ENCODE results near the gene MMP3.

Gene MMP3

DNA sequence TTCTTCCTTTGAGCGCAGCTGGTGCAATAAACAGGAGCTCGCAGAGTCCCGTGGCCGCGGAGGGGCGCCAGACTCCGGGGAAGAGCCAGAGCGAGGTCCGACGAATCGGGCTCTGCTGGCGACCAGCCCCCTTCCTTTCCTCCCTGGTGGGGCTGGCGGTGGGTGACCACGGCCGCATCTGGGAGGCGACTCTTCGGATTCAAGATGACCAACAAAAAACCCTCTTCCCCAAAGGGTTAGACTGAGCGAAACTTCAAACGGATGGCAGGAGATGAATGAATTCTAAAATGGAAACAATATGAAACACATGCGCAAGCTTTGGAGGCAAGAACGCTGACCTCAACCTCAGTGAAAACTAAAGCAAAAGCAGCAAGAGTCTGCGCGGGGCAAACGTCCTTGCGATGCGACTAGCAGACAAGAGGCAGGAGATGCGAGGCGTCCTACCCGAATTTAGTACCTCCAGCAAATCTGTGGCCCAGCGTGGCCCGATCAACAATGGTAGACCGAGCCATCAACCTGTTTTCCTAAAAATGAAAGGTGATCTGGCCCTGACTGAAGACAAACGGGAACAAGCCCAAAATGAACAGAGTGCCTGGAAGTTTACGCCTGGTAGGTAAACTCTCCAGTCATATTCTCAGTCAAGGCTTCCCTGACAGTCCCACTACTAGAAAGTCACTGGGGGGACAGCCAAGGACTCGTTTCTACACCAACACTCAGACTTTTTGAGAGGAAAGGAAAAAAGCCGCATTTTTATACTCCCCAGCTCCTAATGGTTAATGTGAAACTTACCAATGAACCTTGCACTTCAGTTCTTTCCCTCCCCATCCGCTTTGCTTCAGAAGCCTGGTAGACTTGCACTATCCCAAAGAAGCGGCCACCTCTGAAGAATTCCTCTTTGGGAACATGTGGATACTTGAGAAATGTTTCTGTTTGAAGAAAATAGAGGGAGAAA, 11.6 kb downstream of the MMP3 start:
- no peak for DNase-seq

DNA sequence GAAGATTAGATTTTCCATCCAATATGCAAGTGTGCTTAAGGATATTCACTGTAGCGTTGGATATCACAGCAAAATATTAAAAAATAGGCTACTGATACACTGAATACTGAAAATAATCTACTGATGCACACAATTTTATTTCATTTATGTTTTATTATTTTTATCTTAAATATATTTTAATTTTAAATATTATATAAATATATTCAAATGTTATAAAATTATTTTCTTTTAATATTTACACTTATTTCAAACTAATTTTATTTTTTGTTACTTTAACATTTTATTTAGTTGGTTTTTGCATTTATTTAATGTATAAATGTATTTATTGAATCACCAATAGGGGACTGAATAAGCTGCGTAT, 12.3 kb downstream of the MMP3 start:
- DNase-seq, result no peak

DNA sequence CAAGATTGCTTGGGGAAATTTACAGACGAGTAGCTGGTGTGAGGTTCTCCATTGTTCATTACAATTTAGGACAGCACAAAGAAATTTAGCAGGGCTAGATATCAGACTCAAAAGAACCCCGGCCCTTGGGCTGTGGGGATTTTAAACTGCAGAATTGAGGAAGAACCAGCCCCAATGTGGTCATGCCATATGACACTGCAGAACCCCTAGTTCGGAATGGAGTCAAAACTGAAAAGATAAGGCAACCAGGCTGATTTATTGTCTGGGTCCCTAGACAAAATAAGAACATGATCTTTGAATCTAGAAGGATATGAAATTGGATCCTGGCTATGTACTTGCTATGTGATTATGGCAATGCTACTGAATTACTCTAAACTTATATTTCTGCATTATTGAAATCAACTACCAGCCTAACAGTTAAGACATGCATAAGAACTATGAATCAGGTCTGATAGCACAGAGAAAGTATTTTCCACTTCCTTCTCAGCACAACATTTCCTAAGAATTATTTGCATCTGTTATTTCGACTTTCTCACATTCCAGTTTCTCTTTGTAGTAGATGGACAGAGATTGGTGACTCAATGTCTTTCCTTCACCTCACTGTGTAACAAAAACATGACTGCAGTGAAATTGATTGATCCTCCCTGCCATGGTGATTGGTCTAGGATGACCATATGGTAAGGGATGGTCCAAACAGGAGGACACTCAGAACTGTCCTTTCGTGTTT, 13.2 kb downstream of the MMP3 start:
- DNase-seq, result no peak

DNA sequence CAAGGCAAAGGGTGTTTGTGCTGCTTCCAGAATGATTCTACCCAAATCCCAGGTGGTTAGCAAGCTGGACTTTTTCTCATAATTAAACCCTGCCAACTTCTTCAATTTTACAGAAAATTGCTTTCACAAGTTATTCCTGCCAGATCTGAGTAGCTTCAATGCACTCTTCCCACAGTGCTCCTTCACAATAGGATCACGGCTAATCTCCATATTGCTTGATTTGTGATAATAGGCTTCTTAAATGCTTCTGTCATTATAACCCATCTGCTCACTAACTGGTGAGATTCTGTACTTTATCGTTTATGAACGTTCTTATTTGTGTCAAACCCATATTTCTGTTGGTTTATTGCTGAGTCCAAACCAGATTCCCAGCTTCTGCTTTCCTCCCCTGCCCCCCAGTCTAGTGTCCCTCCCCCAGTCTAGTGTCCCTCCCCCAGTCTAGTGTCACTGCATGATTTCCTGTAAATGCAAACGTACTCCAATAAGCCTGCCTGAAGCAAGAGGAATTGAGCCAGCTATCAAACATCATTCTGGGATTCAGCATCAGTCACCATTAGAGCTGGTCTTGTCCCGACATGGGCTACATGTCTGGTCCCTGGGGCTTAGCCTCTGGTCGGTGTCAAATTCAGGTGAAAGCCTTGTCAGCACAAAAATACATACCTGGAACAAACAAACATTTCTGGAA, 14.0 kb downstream of the MMP3 start:
- no peak for DNase-seq

DNA sequence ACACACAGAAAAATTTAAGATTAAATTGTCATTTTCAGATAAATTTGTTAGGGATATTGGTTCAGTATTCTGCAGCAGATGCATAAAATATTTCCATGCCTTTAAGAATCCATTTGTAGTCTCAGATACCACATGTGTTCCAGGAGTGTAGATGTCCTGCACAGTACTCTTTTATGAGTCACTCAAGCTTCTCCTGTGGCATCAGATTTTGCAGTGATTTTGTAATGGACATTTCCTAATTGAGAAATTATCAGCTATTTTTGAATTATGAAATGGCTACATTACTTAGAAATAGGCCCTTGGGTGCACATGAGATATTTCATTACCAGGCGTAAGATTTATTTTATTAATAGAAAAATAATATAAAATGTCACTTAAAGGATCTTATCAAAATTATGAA, 18.9 kb downstream of the MMP3 start:
- no peak for DNase-seq

DNA sequence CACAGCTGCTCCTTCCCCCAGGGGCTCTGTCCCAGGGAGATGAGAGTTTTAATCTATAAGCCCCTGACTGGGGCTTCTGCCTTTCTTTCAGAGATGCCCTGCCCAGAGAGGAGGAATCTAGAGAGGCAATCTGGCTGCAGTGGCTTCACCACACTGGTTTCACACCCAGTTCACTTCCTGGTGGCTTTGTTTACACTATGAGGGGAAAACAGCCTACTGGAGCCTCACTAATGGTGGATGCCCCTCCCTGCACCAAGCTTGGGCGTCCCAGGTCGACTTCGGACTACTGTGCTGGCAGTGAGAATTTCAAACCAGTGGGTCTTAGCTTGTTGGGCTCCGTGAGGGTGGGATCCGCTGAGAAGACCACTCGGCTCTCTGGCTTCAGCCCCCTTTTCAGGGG, 23.9 kb downstream of the MMP3 start:
- no peak for DNase-seq

DNA sequence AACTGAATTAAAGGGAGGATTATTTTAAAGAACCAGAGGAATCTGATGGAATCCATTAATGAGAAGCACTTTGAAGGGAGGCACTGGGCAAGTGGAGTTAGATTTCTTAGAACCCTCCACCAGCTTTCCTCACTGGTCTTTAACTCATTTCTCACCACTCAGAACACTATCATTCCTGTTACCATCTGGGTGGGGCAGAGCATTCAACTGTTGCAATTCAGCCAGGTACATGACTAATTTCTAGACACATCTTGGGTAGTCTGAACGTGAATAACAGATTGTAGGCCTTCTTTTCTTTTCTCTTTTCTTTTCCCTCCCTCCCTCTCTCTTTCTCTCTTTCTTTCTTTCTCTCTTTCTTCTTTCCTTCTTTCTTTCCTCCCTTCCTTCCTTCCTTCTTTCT, 29.9 kb downstream of the MMP3 start:
- DNase-seq, result no peak

DNA sequence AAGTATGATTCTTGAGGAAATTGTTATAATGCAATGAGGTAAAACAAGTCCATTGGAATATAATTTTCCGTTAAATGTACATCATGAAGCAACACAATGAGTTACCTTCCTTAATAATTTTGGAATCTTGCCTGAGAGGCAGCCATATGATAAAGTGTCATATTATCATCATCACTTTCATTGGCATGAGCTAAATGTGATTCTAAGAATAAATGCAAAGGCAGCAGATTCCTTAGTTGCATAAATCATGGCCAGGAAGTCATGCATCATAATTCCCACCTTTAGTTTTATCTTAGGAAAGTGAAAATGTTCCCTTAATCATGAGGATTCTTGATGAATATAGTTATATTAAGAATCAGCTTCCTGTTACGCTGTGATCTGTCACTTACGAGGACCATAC, 31.2 kb downstream of the MMP3 start:
- no peak for DNase-seq

DNA sequence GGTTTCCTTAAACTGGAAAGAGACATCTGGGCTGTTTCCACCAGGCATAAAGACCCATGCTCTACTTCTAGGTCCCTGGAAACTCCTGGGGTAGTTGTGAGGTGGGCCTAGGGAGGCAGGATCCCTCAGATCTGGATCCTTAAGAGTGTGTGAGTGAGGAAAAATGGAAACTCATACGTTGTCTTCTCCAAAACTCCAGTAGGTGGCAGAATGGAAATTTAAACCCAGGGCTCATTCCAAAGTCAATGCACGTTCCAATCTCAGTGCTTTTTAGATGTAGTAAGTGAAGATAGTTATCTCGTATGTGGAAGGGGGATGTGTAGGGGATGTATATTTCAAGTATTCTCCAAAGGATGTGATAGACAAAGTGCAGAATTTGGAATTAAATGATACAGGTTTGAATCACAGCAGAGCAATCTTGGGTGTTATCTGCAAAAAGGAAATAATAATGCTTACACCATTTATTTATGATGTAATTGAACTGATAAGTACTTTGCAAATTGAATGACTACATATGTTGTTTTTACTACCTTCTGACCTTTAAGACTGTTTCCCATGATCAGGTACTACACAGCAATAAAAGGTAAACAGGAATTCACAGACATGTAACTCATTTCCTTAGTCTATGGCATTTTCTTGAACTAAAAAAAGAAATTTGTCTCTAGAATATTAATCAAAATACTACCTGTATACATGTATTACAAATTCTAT, 32.3 kb downstream of the MMP3 start:
- no peak for DNase-seq

DNA sequence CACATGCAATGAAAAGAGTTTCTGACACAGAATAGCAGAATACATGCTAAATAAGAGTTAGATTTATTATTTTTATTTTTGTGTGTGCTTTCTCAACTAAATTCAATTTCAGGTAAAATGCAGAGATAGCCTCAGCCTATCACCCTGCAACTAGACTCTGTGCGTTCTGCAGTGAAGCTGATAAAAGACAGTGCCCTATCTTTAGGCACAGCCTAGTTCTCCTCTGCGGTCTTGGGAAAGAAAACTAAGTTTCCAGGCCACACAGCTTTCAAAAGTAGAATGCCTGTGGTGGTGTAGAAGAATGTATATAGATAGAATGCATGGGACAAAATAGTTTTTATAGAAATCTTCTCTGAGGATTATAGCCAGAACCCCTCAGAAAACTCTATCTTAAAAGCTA, 33.4 kb downstream of the MMP3 start:
- no peak for DNase-seq

DNA sequence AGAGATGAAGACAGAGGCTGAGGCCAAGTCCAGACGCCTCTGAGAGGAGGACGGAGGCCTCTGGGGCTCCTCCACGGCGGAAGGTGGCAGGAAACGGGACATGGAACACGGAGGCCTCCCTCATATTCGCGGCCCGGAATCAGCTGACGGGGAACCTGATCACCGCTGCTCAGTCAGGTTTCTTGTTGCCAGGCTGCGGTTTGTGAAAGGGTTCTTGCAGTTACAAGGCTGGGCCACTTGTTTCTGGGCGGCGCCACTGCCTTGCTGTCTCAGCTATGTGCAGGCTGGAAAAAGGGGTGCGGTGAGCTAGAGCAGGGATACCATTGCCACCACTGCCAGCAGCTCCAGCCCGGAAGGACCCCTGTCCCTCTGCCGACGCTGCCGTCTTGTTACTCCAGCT, 35.5 kb downstream of the MMP3 start:
- DNase-seq, result no peak

DNA sequence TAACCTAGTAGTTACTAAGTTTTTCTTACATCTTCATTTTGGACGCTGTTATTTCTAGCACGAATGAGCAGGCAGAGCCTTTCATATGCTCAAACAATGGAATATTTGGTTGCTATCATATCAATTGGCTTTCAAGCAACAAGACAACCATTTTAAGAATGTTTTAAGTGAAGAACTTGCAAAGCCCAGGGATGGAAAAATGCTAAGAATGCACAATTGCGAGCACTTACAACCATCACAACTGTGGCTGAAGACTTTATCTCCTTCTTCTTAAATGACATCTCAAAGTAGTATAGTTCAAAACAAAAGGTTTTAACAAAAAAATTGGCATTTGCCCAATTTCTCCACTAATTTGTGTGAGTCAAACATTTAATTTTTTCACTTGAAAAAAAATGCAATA, 37.1 kb downstream of the MMP3 start:
- DNase-seq, result no peak

DNA sequence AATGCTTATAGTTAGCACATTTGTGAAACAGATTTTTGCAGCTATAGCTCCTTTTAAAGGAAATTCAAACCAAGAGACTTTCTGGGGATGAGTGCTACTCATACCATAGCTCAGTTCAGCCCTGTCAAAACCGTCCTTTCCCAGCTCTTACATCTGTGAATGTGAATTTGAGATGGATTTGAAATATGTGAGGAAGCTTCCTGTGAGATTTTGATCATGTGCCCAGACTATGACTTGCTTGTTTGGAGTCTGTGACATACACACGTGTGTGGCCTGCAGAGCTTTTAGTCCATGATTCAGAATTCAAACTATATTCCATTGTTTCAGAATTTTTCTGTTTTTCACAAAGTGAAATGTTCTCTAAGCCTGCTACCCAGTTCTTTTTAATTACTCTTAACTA, 41.1 kb downstream of the MMP3 start:
- no peak for DNase-seq

DNA sequence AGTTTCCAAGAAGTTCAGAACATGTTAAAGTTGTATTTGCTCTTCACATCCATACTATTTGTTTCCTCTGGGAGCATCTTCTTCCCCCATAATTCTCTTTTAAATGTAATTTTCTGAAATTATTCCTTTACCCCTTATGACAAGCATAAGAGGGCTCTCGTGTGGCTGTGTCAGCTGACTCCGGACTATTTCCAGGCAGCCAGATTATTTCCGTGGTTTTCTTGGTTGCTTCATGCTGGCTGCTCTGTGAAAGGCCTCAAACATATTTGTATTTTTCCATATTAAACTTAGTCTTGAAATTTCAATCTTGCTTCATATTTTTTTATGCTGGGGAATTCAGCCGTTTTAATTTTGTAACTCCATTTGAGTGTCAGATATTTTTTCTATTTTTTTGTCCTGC, 42.6 kb downstream of the MMP3 start:
- DNase-seq, result no peak

DNA sequence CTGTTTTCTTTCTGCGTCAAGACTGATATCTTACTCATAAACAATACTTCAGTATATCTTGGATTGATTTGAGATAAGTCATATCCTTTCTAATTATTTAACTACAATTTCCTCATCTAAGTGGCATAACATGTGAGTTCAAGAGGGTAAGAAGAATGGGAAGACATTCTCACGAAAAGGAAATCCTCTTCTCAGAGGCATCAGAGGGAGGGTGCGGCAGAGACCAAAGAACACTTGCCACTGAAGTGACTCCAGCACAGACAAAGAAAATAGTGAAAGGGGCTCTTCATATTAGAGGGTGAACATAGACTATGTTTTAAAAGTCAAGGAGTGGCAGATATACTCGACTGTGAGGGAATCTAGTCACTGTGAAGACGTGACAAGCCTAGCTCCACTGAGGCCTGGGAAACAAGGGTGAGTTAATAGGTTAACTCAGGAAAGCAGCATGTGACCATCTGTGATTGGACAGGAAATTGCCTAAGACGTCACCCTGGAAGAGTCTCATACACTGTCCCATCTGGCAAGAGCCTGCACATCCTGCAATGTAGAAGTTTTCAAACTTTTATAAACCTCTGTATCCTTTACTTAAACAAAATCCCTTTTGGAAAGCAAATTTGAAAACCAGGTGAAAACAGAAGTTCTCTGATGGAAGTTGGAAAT, 43.6 kb downstream of the MMP3 start:
- DNase-seq, result no peak

DNA sequence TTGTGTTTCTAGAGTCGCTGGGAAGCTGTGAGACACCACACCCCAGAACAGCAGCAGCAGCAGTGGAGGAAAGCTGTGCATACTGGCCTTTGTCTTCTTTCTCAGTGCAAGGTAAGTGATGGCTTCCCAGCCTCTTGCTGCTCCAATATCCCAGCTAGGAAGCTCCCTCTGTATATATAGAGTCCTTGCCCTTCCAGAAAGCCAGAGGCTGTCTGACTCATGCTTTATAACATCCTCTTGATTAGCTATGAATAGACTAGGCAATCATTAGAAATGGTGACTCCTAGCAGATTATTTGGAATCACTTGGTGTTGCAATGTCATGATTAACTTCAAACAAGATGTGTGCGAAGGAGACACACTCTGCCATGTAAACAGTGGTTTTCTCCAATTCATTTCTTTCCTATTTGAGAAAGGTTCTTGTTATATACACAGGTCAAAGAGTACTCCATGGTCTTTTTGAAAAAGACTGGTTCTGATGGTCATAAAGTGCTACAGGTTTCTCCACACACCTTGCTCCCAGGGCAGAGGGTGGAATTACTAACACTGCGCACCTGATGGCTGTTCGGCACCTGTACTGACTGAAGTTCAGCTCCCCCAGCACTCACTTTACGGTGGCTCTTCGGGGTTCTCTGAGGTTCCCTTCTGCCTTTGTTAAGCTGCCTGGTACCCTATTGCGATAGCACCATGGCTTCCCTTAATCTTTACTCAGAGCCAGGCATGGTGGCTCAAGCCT, 45.2 kb downstream of the MMP3 start, which contains the start of gene MMP1:
MMP1 (minus strand) TSS at position 149 of the 735 bp plus-strand sequence; CDS start at position 81, 68 bp downstream.
- DNase-seq, result no peak

DNA sequence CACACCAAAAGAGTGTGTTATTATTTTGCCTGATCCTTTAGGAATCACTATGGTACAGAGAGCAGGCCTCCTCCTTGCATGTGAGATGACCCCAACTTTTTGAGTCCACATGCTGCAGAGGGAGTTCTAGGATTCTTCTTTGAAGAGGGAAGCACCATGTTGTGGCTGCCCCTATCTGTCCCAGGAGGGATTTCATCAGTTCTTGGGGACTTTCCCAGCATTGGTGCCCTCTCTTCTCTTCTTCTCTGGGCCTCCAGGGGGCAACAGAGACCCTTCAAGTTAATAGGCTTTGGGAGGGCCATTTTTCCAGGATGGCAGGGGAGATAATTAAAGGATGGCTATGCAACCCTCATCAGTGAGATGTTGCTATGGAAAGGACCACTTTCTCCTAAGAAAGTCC, 49.0 kb downstream of the MMP3 start:
- DNase-seq, result no peak

DNA sequence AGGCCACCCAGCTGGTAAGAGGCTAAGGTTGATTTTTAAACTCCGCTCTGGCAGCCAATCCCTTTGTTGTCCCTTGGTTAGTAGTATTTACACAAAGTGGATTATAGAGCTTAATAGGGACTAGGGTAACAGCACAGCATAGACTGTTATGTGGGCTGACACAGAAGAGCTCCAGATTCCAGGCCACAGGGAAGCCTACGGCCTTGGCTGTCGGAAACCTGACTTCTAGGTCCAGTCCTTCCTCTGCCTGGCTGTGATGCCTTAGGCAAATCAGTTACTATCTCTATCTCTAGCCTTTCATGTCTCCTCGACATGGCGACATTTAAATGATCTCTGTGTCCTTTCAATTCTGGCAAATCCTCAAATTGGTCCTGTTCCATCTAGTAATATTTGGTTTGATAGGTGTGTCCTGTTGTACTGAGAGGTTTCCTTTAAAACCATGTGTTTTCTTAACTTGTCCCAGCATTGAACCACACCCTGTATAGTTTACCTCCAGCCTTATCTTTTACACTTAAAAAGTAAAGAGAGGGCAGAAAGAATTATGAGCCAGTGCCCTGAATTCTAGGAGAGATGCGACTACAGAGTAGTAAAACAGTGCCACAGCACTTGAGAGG, 49.6 kb downstream of the MMP3 start:
- no peak for DNase-seq

DNA sequence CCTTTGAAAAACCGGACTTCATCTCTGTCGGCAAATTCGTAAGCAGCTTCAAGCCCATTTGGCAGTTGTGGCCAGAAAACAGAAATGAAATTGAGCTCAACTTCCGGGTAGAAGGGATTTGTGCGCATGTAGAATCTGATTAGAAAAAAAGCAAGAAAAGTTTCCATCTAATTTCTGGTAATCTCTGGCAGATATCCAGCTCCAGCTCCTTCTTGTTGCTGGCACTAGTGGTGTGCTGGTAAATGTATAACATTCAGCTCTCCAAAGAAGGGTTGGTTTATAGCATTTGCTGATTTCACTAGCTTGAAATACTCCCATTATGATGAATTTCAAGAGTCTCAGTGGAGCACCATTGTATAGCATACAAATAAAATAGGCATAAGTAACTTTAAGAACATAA, 50.8 kb downstream of the MMP3 start:
- no peak for DNase-seq

DNA sequence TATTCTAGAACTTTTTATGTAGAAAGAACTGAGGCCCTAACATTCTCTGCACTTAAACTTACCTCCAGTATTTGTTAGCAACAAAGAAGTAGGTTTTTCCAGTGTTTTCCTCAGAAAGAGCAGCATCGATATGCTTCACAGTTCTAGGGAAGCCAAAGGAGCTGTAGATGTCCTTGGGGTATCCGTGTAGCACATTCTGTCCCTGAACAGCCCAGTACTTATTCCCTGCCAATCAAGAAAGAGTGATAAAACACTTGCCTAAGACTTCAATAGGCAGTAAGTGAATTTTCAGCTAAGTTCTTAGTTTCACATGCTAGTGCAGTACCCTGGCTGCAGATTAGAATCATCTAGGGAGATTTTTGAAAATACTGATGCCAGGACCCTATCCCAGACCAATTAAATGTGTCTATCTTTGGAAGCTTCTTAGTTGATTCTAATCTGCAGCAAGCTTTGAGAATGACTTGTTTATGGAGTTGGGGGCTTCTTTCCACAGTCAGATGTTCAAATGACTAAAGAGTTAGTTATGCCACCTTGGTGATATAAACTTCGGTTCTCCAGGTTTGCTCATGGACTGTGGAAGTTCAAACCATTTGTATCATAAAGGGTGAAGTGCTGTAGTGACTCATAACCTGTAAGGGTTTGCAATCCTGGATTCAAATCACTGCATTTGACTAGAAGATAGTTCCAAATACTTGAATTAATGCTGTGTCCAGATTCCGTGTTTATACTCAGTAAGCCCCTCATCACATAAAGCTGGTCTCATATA, 52.0 kb downstream of the MMP3 start:
- DNase-seq, result no peak

Measured in NCI-H2107 (cell line).